ENCODE measurements around the gene MAGI2. TPM values are rescaled to one million over a fixed set of nuclear protein-coding genes. Genes with fewer than 3 reads are reported as not detected.

MAGI2 gene
- total RNA-seq, 1 experiment from 2014 or later: 14.3 TPM

GRCh38 chr7:78071491-78072200 lies 1381.8 kb downstream of the MAGI2 start:
- peaks cover 22 to 26% of the 10 kb centered on the region in 2 experiments for H3K4me1 Mint-ChIP-seq
- no peak overlapping the region for H2BK20ac ChIP-seq (ENCODE audit: low read depth, low read length, poor library complexity, severe bottlenecking)
- no peak overlapping the region for H2AK5ac ChIP-seq (ENCODE audit: insufficient read length, low read length)

More at GRCh38 chr7:78071491-78072200, 1381.8 kb downstream of the MAGI2 start:
- Histone ChIP-seq H4K8ac (replicated peaks; ENCODE audit: insufficient read length, low read depth, low read length) (no peak overlapping the region), H4K5ac (ENCODE audit: insufficient read length, low read depth, low read length) (no peak overlapping the region), H3K4me1 (ENCODE audit: insufficient read depth, low read length) (peaks cover 9% of the 10 kb centered on the region; the same call in 1 of the 2 replicates), H3K27ac (ENCODE audit: insufficient read length, low read depth, low read length) (no peak overlapping the region), H3K27me3 (ENCODE audit: insufficient read depth, low read length) (no peaks in the 10 kb centered on the region), H2BK5ac (ENCODE audit: insufficient read length, low read length) (no peak overlapping the region), H4K91ac (ENCODE audit: insufficient read length, low read depth, low read length) (no peak overlapping the region), H2BK12ac (ENCODE audit: insufficient read length, low read depth, low read length) (no peak overlapping the region), H3K14ac (ENCODE audit: insufficient read depth, low read length) (no peak overlapping the region), H3K18ac (ENCODE audit: insufficient read length, low read depth, low read length) (no peak overlapping the region), H3K9me3 (ENCODE audit: control insufficient read depth, low read depth, low read length) (no peaks in the 10 kb centered on the region), H3K4ac (ENCODE audit: low read depth, low read length) (no peak overlapping the region), H2AFZ (ENCODE audit: low read length) (no peak overlapping the region), H3K23ac (ENCODE audit: insufficient read length, low read depth, low read length) (no peak overlapping the region), H3K79me2 (ENCODE audit: insufficient read depth, low read length) (no peaks in the 10 kb centered on the region), H2BK120ac (ENCODE audit: low read depth, low read length, poor library complexity, severe bottlenecking) (no peak overlapping the region), H2BK15ac (ENCODE audit: low read depth, low read length) (no peak overlapping the region), H3T11ph (ENCODE audit: low read length) (no peak overlapping the region), H4K20me1 (ENCODE audit: control insufficient read depth, insufficient read depth, insufficient read length) (no peaks in the 10 kb centered on the region), H3K4me2 (ENCODE audit: insufficient read depth, insufficient read length, low read length) (no peak overlapping the region), H3K9ac (ENCODE audit: extremely low read depth, insufficient read length, low read length) (no peak overlapping the region), H3K56ac (ENCODE audit: insufficient read length, low read depth, low read length) (no peak overlapping the region), H3K23me2 (ENCODE audit: insufficient read length, low read depth, low read length, poor library complexity, severe bottlenecking) (no peaks in the 10 kb centered on the region), H3K79me1 (ENCODE audit: insufficient read depth, low read depth, low read length, poor library complexity, severe bottlenecking) (no peaks in the 10 kb centered on the region)
- Mint-ChIP-seq H3K36me3 (ENCODE audit: insufficient read depth in 1 of 3, low read depth in 3 of 3) (no peaks in the 10 kb centered on the region), H3K4me3 (no peak overlapping the region), H3K27me3 (ENCODE audit: low read depth) (peaks cover 6% of the 10 kb centered on the region; the same call in 1 of the 2 replicates), H3K27ac (peak overlapping the region in 1 of 3 experiments; percentile 75; a peak in 1 of 7 replicates), H3K9me3 (no peaks in the 10 kb centered on the region)
- no peak for DNase-seq
- TF ChIP-seq, protein P1, sequence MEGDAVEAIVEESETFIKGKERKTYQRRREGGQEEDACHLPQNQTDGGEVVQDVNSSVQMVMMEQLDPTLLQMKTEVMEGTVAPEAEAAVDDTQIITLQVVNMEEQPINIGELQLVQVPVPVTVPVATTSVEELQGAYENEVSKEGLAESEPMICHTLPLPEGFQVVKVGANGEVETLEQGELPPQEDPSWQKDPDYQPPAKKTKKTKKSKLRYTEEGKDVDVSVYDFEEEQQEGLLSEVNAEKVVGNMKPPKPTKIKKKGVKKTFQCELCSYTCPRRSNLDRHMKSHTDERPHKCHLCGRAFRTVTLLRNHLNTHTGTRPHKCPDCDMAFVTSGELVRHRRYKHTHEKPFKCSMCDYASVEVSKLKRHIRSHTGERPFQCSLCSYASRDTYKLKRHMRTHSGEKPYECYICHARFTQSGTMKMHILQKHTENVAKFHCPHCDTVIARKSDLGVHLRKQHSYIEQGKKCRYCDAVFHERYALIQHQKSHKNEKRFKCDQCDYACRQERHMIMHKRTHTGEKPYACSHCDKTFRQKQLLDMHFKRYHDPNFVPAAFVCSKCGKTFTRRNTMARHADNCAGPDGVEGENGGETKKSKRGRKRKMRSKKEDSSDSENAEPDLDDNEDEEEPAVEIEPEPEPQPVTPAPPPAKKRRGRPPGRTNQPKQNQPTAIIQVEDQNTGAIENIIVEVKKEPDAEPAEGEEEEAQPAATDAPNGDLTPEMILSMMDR (conservative IDR thresholded peaks at IDR 0.05): no peak
- WGBS (ENCODE audit: extremely low coverage, insufficient read length, low lambda C conversion rate): no CpG with 5 or more reads among the region's 13 CpGs
